ENCODE data around the gene VPS51.

VPS51 gene

DNA sequence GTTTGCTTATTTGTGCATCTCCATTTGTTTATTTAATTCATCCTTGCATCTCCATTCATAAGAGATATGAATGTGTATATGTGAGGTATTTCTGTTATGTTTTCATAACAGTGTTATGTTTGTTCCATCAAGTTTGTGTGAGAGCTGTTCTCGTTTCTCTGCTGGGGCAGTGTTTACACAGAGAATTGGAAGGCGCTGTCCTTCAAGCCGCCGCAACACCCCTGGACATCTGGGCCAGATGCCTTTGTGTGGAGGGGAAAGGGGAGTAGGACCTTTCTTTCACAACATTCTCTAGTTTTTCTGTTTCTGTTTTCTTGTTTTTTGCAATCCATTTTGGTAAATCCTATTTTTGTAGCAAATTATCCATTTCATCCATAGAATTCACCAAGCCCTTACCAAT, 8.6 kb downstream of the VPS51 start:
- in situ Hi-C loops (cut with MboI; ENCODE audit: low sequenced_read_pairs): no loop called here

GRCh38 chr11:65107078-65107477, 11.1 kb downstream of the VPS51 start:
- in situ Hi-C loops (cut with MboI; ENCODE audit: low sequenced_read_pairs): no loop called here

DNA sequence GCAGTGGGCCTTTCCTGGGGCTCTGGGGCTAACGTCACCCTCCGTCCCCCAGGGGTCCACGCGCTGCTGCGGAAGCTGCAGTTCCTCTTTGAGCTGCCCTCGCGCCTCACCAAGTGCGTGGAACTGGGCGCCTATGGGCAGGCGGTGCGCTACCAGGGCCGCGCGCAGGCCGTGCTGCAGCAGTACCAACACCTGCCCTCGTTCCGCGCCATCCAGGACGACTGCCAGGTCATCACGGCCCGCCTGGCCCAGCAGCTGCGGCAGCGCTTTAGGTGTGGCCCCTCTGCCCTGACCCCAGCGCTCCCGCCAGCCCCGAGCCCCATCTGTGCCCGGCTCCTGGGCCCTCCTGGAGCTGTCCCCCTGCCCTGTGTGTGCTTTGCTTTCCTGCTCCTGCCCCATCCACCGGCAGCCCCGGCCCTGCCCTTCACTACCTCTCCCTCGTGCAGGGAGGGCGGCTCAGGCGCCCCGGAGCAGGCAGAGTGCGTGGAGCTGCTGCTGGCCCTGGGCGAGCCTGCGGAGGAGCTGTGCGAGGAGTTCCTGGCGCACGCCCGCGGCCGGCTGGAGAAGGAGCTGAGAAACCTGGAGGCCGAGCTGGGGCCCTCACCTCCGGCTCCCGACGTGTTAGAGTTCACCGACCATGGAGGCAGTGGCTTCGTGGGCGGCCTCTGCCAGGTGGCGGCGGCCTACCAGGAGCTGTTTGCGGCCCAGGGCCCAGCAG, 11.9 kb downstream of the VPS51 start:
- in situ Hi-C loops (cut with MboI; ENCODE audit: low sequenced_read_pairs): no loop called here

GRCh38 chr11:65108469-65109123, 12.6 kb downstream of the VPS51 start:
- in situ Hi-C loops (cut with MboI; ENCODE audit: low sequenced_read_pairs): no loop called here

DNA sequence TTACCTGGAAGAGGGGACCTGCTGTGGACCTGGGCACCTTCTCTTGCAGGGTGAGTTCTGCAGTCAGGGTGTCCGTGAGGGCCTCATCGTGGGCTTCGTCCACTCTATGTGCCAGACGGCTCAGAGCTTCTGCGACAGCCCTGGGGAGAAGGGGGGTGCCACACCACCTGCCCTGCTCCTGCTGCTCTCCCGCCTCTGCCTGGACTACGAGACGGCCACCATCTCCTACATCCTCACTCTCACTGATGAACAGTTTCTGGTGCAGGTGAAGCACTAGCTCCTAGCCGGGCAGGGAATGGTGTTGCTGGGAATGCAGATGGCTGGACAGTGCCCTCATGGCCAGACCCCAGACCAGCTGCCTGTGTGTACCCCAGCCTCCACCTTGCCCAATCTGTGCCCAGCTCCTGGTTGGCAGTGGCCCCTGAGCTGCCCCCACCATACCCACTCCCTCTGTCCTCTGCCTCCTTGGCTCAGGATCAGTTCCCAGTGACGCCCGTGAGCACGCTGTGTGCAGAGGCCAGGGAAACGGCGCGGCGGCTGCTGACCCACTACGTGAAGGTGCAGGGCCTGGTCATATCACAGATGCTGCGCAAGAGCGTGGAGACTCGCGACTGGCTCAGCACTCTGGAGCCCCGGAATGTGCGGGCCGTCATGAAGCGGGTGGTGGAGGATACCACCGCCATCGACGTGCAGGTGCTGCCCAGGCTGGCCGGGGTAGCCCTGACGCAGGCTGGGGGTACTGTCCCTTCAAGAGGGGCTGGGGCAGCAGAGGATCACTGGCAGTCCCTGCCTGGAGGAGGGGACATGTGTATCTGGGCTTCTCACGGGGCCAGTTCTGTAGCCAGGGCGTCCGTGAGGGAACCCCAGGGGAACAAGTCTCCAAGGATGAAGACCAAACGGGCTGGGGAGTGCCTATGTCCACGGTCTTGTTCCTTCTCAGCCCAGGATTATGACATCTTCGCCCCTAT, 13.5 kb downstream of the VPS51 start:
- in situ Hi-C loops (cut with MboI; ENCODE audit: low sequenced_read_pairs): no loop called here

GRCh38 chr11:65110354-65110861, 14.4 kb downstream of the VPS51 start:
- in situ Hi-C loops (cut with MboI; ENCODE audit: low sequenced_read_pairs): no loop called here

- in situ Hi-C loops (cut with MboI; ENCODE audit: low sequenced_read_pairs): no loop called here
Observed at GRCh38 chr11:65111159-65111743, 15.2 kb downstream of the VPS51 start.

GRCh38 chr11:65111744-65112545, 15.9 kb downstream of the VPS51 start, which contains the start of gene TM7SF2:
TM7SF2 (plus strand) TSS chr11:65111872; CDS start chr11:65112016, 144 bp downstream.
- in situ Hi-C loops (cut with MboI; ENCODE audit: low sequenced_read_pairs): no loop called here

DNA sequence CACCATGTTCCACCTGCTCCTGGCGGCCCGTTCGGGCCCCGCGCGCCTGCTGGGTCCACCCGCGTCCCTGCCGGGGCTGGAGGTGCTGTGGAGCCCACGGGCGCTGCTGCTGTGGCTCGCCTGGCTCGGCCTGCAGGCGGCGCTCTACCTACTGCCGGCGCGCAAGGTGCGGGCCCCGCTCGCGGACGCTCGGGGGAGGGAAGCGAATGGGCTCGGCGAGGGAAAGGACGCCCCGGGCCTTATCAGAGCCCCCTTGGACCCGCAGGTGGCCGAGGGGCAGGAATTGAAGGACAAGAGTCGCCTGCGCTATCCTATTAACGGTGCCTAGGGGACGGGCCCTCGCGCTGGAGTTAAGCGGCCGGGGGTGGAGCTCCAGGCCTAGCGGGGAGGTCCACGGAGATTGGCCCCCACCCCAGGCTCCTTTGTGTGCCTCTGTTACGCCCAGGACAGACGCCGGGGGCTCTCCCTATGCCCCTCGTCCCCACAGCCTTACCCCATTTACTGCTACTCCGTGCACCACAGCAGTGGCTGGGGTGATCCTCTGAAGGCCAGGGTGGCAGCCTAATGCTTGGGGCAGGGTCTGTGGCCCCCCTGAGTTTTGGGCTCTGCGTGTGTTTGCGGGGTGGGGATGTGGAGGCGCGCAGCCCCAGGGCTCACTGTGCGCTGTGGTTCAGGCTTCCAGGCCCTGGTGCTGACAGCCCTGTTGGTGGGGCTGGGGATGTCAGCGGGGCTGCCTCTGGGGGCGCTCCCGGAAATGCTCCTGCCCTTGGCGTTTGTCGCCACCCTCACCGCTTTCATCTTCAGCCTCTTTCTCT, 16.7 kb downstream of the VPS51 start:
- in situ Hi-C loops (cut with MboI; ENCODE audit: low sequenced_read_pairs): no loop called here

DNA sequence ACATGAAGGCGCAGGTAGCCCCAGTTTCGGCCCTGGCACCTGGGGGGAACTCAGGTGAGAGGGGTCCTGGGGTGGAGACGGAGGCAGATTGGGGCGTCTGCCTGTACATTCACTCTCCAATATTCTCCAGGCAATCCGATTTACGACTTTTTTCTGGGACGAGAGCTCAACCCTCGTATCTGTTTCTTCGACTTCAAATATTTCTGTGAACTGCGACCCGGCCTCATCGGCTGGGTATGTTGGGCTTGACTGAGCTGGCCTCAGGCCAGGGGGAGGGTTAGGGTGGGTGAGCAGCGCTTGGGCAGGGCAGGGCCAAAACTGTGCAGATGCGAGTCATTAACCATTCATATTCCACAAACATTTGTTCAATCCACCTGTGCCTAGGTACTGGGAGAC, 17.3 kb downstream of the VPS51 start:
- in situ Hi-C loops (cut with MboI; ENCODE audit: low sequenced_read_pairs): no loop called here

GRCh38 chr11:65113839-65114238, 17.8 kb downstream of the VPS51 start:
- in situ Hi-C loops (cut with MboI; ENCODE audit: low sequenced_read_pairs): no loop called here

DNA sequence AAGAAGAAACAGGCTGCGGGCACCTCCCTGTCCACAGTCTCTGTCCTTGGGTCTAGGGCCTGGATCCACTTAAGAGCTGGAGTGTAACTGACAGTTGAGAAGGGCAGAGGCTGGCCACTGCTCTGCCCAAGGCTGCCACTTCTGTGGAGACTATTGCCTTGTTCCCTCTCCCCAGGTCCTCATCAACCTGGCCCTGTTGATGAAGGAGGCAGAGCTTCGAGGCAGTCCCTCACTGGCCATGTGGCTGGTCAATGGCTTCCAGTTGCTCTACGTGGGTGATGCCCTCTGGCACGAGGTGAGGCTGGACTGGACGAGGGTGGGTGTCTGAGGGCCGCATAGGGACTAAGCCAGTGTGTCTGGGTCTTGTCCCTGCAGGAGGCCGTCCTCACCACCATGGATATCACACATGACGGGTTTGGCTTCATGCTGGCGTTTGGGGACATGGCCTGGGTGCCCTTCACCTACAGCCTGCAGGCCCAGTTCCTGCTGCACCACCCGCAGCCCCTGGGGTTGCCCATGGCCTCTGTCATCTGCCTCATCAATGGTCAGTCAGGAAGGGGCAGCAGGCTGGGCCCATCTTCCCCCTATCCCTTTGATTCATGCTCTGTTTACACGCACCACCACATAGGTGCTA, 18.6 kb downstream of the VPS51 start:
- in situ Hi-C loops (cut with MboI; ENCODE audit: low sequenced_read_pairs): no loop called here

DNA sequence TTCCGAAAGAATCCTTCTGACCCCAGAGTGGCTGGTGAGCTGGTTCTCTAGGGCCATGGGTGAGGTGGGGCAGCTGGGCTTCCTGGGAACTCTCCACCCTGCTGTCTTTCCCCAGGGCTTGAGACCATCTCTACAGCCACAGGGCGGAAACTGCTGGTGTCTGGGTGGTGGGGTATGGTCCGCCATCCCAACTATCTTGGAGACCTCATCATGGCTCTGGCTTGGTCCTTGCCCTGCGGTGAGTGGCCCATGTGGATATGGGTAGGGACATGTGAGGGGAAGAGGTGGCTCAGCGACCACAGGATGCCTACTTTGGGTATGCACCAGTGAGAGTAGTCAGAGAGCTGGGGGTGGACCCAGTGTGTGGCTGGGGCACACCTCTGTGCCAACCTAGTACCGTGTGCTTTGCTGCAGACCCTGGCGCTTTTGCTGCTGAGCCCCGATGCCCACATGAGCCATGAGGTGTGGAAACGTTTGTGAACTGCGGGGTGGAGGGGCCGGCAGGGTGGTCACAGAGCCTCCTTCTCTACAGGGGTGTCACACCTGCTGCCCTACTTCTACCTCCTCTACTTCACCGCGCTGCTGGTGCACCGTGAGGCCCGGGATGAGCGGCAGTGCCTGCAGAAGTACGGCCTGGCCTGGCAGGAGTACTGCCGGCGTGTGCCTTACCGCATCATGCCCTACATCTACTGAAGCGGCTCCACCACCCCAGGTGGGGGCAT, 19.5 kb downstream of the VPS51 start:
- in situ Hi-C loops (cut with MboI; ENCODE audit: low sequenced_read_pairs): no loop called here

- in situ Hi-C loops (cut with MboI; ENCODE audit: low sequenced_read_pairs): no loop called here
Observed at GRCh38 chr11:65116370-65117205, 20.6 kb downstream of the VPS51 start.

DNA sequence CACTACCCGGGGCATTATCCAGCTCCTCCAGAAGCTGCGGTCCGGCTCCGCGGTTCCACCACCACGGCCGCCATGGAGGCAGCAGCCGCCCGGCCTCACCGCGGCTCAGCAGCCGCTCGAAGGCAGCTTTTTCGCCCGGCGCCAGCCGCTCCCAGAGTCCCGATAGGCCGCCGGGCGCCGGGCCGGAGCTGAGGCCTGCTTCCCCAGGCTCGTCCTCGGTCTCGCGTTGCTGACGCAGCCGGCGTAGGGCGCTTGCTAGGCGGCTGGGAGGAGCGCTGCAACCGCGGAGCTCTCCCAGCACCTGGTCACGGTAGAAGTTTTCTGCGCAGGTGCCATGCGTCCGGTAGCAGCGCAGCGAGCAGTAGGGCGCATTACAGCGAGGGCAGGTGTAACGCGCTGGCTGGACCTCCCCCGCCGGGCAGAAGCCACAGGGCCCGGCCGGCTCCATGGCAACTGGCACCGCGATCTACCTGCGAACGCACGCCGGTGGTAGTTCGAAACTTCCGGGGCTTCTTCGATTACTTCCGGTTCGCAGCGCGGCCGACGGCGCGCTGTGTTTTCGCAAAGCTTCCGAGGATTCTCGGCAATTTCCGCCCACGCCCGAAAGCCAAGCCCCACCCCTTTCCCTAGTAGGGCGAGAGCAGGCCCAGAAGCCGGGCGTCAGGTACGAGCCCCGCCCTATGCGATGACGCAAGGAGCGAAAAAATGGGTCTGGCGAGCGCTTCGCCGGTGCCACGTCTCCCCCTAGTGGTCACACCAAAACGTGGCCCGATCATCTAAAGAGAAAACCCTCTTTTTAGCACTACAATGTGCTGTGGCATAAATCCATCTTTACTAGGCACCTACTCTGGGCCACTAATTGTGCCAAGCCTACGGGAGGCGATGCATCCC, 21.4 kb downstream of the VPS51 start, which contains the start of gene ZNHIT2:
TSS of gene ZNHIT2 (minus strand) at position 496 of the 891 bp plus-strand sequence. CDS start at position 448, 48 bp downstream.
- in situ Hi-C loops (cut with MboI; ENCODE audit: low sequenced_read_pairs): no loop called here
